Transverse colon (tissue), 4 donors: Measurements from ENCODE around the gene DALRD3. TPM values are rescaled to one million over a fixed set of nuclear protein-coding genes. Genes with fewer than 3 reads are reported as not detected.

Experiments used
- DNase-seq: peaks from one replicate; pipeline ENCODE4 v3.0.0-alpha.2; 2019
- H3K27ac ChIP-seq, 4 donors: fragments of 200-600 bp; sonication (generic); 2 replicates each; pipeline ENCODE4 v1.5.1; 2016 to 2018; ENCODE audit warnings: inconsistent platforms in 4 of 4
- H3K27me3 ChIP-seq: fragments of 200-600 bp; sonication (generic); 2 replicates; pipeline ENCODE4 v1.5.1; 2017; ENCODE audit warnings: inconsistent platforms
- H3K36me3 ChIP-seq, 4 donors: fragments of 200-600 bp; sonication (generic); 2 replicates each; pipeline ENCODE4 v1.5.1; 2017 to 2019; ENCODE audit warnings: inconsistent platforms in 4 of 4
- H3K4me1 ChIP-seq, 4 donors: fragments of 200-600 bp; sonication (generic); 2 replicates each; pipeline ENCODE4 v1.5.1; 2017 to 2020; ENCODE audit warnings: inconsistent platforms in 4 of 4
- H3K4me3 ChIP-seq, 4 donors: fragments of 200-600 bp; sonication (generic); 1 replicate in 1 of 4; 2 replicates in 3 of 4; pipeline versions ENCODE4 v1.5.1 to v1.6.1; 2017 to 2019; ENCODE audit warnings: inconsistent platforms in 4 of 4
- H3K9me3 ChIP-seq, 2 donors: fragments of 200-600 bp; sonication (generic); 2 replicates each; pipeline ENCODE4 v1.5.1; 2017 to 2019; ENCODE audit warnings: inconsistent platforms in 2 of 2
- CTCF ChIP-seq, 5 experiments: fragments of 200-600 bp in 3 of 5; fragments of 450-650 bp in 2 of 5; sonication (generic) in 3 of 5; IDR thresholded peaks; 1 replicate in 2 of 5; 2 replicates in 3 of 5; pipeline ENCODE4 v1.5.1; 2016 to 2017; ENCODE audit warnings: antibody characterized with exemption in 5 of 5, inconsistent platforms in 3 of 5, mild to moderate bottlenecking in 2 of 5, moderate library complexity in 1 of 5
- EP300 ChIP-seq: sonication (generic); formaldehyde crosslinking; IDR thresholded peaks from one replicate; pipeline ENCODE4 v1.6.1; 2017; ENCODE audit warnings: antibody characterized with exemption, low read depth
- POLR2A ChIP-seq: fragments of 450-650 bp; IDR thresholded peaks from one replicate; pipeline ENCODE4 v1.6.1; 2016; ENCODE audit warnings: antibody characterized with exemption, mild to moderate bottlenecking, moderate library complexity
- POLR2AphosphoS5 ChIP-seq, 3 donors: sonication (generic); formaldehyde crosslinking; IDR thresholded peaks; one replicate each; pipeline ENCODE4 v1.6.1; 2016; ENCODE audit warnings: antibody characterized with exemption in 3 of 3
- WGBS, 2 donors: methylation state at CpG; one replicate each; pipeline ENCODE4 v1.1.5; 2018; ENCODE audit warnings: low coverage in 1 of 2; 5-methylcytosine and 5-hydroxymethylcytosine counted together
- in situ Hi-C, 4 donors: fragments of 200-750 bp; cut with MboI; loops; one replicate each; pipeline versions ENCODE4 v1.15.0 to v1.15.1; 2017; ENCODE audit warnings: low sequenced_read_pairs in 3 of 4, low pct_ligation_motif_present in 1 of 4, low pct_unique_long_range_greater_than_20kb in 1 of 4
- intact Hi-C: fragments of 100-400 bp; cut with DNase I; formaldehyde crosslinking; loops from one replicate; pipeline ENCODE4 v1.15.1; 2023; ENCODE audit warnings: low total_unique reads
- total RNA-seq, 4 donors: library from RNA; depleted of rRNA; stranded (reverse); fragments of >200 nt; gene quantifications; one replicate each; pipeline ENCODE4 v1.1.0, GENCODE V29; 2016

Gene DALRD3
- total RNA-seq, 4 donors from 2014 or later: 30.4 to 136 (median 42.0) TPM

- Histone ChIP-seq H3K4me3 (no peak overlapping the region), H3K27me3 (no peaks in the 10 kb centered on the region), H3K27ac (peak overlapping the region; percentile 90 to 95 (median 92)), H3K9me3 (no peaks in the 10 kb centered on the region), H3K36me3 (no peaks in the 10 kb centered on the region), H3K4me1 (peaks cover 17 to 35% (median 23%) of the 10 kb centered on the region in 4 donors)
- in situ Hi-C loops: no loop called here
- intact Hi-C loops: no loop called here
- 62 to 73% methylated on average over 4 to 5 of the region's 5 CpGs for WGBS, 2 donors
- TF ChIP-seq CTCF (IDR thresholded peaks at IDR 0.05) (no peak), POLR2A (no peak), EP300 (no peak), POLR2AphosphoS5 (IDR thresholded peaks at IDR 0.05) (no peak)
- no peak for DNase-seq
Observed at GRCh38 chr3:48991851-48992545, 26.4 kb downstream of the DALRD3 start.

GRCh38 chr3:48990636-48991469 is 27.5 kb downstream of the DALRD3 start:
- intact Hi-C loops: no loop called here
- H3K4me1 ChIP-seq: peaks cover 17 to 35% (median 23%) of the 10 kb centered on the region in 4 donors

GRCh38 chr3:48989796-48990635 is 28.4 kb downstream of the DALRD3 start, which contains the start of gene P4HTM:
Gene P4HTM, plus strand, starts transcription at chr3:48990241. Its CDS starts 16 bp downstream, at chr3:48990257.
- Histone ChIP-seq H3K27ac (peak within 1 kb of the TSS; percentile 90 to 95 (median 92)), H3K27me3 (no peaks in the 10 kb centered on the region), H3K4me1 (peaks cover 17 to 35% (median 23%) of the 10 kb centered on the region in 4 donors), H3K36me3 (peaks cover 0 to 2% (median 0%) of the 10 kb centered on the region in 4 donors), H3K9me3 (no peaks in the 10 kb centered on the region), H3K4me3 (peak within 1 kb of the TSS; percentile 53 to 98 (median 87))
- in situ Hi-C loops (no loop called here), intact Hi-C loops (no loop called here)
- TF ChIP-seq POLR2A (peak; percentile 68), EP300 (no peak), POLR2AphosphoS5 (IDR thresholded peaks at IDR 0.05) (peak; percentile 84 to 90 (median 89)), CTCF (IDR thresholded peaks at IDR 0.05) (peak; percentile 15 to 46 (median 30))
- WGBS, 2 donors: 1% methylated on average over 60 of the region's 91 CpGs; no CpG with 5 or more reads in 1 of the 2 donors
- peak; percentile 87 for DNase-seq

More at GRCh38 chr3:48990636-48991469, 27.5 kb downstream of the DALRD3 start:
- Histone ChIP-seq H3K27me3 (no peaks in the 10 kb centered on the region), H3K27ac (peak overlapping the region; percentile 90 to 95 (median 92)), H3K9me3 (no peaks in the 10 kb centered on the region), H3K4me3 (peak overlapping the region; percentile 53 to 98 (median 87)), H3K36me3 (no peaks in the 10 kb centered on the region)
- TF ChIP-seq CTCF (IDR thresholded peaks at IDR 0.05): peak in 1 of 5 experiments; percentile 1
- TF ChIP-seq POLR2A: no peak
- no peak for TF ChIP-seq EP300
- no peak for TF ChIP-seq POLR2AphosphoS5 (IDR thresholded peaks at IDR 0.05)
- DNase-seq: peak; percentile 39
- in situ Hi-C loops: no loop called here
- 4 to 7% methylated on average over 3 to 20 of the region's 40 CpGs for WGBS, 2 donors
